Activated CD8-positive, alpha-beta memory T cell treated with anti-CD3 and anti-CD28 coated beads for 36 hours (primary cell): ENCODE measurements around the gene CLIC4. TPM values are rescaled to one million over a fixed set of nuclear protein-coding genes. Genes with fewer than 3 reads are reported as not detected.

Experiments
- CTCF ChIA-PET: fragments of 350-600 bp; sonication (Branson Sonifier 250); formaldehyde crosslinking; loops from one replicate; lab custom pipeline; 2021; ENCODE audit warnings: antibody characterized with exemption; lab: Charles Lee
- POLR2A ChIA-PET: fragments of 350-600 bp; sonication (Branson Sonifier 250); formaldehyde crosslinking; loops from one replicate; lab custom pipeline; 2021; ENCODE audit warnings: antibody characterized with exemption; lab: Charles Lee
- total RNA-seq, 2 experiments: library from RNA; stranded (reverse); gene quantifications; one replicate each; pipeline ENCODE4 v1.2.3, GENCODE V29; 2021

The CLIC4 gene
- total RNA-seq, 2 experiments from 2014 or later, result 20.7 to 21.0 TPM

DNA sequence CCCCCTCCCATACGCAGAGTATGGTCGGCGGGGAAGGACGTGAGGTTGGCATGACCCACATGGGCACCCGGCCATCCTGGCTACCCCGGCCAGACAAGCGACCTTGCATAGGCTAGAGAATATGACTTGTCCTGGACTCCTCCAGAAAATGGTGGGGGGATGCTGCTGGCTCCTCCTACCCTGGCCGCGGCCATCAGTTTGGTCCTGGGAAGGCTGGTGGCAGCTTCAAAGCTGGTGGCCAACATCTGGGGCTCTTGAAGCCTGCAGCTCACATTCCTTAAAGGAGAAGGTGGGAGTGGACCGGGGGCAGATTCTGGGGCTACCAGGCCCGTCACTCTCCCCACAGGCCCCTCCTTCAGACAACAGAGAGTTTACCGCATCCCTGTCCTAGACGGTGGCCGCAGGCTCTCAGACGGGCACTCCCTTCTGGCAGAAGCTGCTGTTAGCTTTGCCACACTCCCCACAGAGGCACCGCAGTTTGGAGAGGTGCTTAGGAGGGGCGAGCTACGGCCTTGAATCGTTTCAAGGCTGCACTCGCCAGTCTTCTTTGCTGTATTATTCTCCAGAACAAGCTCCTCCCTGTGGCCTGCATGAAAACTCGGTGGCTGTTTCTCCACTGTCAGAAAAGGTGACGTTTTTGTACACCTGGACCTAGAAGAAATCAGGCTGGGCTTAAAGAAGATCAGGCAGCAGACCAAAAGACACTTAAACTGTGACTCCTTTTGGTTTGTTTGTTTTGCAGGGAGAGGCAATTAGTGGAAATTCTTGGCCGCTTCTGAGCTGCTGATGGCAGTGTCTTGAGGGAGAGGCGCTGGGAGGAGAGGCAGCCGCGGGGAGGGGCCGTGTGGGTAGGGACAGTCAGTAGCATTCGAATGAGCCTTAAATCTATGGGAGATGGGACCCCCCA lies 116.8 kb downstream of the CLIC4 start:
- CTCF ChIA-PET, result no interaction called here

DNA sequence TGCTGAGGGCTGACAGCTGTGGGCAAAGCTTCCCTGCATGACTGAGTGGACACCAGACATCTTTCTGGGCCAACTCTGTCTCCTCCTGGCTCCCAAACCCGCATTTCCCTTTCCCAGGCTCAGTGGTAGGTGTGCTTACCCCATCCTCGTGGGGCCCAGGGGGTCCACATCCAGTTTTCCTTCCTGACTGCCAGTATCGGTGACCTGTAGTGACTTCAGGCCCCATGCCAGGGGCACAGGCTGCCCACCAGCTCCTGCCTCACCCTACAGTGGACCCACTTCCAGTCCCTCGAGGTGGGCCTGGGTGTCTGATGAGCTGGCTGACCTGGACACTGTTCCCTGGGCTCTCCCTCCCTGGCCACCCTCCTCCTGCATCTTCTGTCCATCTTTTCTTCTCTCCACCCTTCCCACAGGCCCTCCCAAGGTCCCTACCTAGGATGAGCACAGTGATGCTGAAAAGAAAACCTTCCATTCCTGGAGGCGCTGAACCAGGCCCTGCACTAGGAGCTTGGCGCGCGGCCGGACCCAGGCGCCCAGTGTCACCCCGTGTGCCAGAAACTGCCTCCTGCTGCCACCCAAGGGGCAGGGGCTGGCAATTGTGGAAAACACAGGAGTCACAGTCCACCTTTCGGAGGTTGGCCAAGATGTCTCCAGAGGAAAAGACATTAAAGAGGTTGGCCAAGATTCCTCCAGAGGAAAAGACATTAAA lies 117.7 kb downstream of the CLIC4 start:
- ChIA-PET POLR2A (no interaction called here), CTCF (interaction anchor here (0.6 kb wide), 1 partner anchor 59 kb away, joined by 3 read pairs; no protein-coding TSS in a partner anchor)

More for the DNA sequence above, 116.8 kb downstream of the CLIC4 start:
- POLR2A ChIA-PET, result no interaction called here

DNA sequence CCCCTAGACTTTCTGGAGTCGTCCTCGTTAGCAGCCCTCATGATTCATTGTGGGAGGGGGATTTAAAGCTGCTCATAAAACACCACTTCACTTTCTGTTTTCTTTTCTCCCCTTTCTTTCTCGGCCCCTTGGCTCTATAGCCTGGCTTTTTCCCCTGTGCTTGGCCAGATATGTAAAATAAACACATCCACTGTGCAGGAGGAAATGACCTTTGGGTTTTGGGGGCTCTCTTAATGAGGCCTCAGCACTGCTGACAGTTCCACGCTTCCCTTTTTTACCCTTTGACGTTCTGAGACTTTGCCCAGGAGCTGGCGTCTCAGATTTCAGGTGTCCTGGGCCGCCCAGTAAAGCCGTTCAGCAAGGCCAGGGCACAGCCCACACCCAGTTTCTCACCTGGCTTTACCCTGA lies 119.1 kb downstream of the CLIC4 start:
- ChIA-PET CTCF (no interaction called here), POLR2A (no interaction called here)

DNA sequence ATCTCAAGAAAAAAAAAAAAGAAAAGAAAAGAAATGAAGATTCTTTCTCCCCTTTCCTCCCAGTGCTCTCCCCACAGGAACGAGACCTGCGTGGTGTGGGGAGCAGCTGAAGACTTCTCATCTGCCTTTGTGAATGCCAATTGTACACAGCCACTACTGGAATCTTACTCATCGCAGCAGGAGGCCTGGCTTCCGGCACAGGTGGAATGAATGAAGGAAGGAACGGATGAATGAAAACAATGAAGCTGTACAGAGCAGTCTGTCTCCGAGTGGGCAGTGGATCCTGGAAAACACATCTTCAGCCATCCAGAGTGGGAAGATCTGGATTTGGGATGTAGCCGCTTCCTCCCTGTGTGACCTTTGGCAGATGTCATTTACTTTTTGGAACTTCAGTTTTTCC lies 119.9 kb downstream of the CLIC4 start:
- ChIA-PET CTCF (no interaction called here), POLR2A (no interaction called here)

DNA sequence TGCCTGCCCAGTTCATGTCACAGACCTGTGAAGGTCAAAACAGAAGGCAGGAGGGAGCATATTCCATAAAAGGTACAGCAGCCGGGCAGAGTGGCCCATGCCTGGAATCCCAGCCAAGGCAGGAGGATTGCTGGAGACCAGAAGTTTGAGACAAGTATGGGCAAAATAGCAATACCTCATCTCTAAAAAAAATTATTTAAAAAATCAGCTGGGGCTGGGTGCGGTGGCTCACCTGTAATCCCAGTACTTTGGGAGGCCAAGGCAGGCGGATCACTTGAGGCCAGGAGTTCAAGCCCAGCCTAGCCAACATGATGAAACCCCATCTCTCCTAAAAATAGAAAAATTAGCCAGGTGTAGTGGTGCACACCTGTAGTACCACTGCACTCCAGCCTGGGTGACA lies 120.3 kb downstream of the CLIC4 start:
- POLR2A ChIA-PET, result no interaction called here
- CTCF ChIA-PET, result no interaction called here

DNA sequence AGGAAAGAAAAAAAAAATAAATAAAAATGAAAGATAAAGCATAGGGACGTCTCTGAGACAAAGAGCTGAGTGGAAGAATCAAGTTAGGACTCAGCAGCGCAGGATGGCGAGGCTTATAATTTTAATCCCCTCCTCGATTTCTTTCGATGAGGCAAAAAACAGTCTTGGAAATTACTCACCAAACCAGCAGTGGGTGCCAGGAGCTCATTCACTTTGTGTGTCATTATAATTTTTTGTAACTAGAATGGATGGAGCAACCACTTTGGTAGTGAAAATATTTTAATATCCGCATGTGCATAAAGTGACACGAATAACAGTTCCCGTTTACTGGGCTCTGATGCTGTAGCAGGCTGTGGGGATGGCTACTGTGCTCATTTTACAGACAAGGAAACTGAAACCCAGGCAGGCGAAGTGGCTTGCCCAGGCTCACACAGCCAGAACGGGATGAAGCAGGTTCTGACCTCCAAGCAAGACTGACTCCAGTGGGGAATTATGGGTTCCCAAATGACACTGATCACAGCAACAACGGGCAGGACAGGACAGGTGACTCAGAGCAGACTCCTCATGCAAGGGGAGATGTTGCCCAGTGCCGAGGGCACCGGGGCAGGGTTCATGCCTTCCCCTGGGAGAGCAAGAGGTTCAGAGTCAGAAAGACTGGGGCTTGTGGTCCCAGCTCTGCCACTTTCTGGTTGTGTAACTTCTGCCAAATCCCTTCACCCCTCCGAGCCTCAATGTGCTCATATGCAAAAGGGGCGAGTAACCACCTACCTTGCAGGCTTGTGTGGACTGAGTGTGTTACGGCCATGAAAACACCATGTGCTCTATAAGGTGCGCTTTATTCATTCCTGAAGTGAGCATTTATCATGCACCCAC lies 121.2 kb downstream of the CLIC4 start:
- POLR2A ChIA-PET, result no interaction called here
- CTCF ChIA-PET, result no interaction called here

DNA sequence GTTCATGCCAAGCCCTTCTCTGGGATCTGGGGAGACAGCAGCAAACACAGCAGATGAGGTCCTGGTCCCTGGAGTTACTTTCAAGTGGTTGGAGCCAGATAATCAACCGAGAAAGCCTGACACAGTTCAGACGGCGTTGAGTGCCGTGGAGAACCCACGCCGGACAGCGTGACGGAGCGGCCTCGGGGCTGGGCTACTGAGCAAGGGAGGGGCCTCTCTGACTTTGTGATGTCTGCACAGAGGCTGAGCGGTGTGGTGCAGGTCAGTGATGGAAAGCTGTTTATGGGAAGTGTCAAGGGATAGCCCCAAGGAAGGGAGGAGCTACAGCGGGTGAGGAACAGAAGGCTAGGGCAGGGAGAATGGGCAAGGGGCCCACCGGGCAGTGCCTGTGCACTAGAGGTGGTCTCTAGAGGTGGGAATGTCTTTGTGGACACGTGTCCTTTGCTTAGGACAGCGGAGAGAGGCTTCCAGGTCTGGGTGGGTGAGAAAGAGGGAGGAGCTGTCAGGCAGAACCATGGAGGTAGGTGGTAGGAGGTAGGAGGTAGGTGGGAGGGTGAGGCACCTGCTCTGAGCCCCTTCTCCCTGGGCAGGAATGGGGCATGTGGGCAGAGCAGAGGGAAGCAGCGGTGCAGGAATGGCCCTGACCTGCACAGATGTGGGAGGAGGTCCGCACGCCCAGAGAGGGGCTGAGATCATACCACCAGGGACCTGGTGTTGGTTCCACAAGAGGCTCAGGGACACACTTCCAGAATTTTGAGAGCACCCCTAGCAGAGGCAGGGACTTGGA lies 122.0 kb downstream of the CLIC4 start:
- ChIA-PET CTCF (interaction anchor here (1.4 kb wide), 1 partner anchor 10 kb away, joined by 3 read pairs; no protein-coding TSS in a partner anchor), POLR2A (no interaction called here)

DNA sequence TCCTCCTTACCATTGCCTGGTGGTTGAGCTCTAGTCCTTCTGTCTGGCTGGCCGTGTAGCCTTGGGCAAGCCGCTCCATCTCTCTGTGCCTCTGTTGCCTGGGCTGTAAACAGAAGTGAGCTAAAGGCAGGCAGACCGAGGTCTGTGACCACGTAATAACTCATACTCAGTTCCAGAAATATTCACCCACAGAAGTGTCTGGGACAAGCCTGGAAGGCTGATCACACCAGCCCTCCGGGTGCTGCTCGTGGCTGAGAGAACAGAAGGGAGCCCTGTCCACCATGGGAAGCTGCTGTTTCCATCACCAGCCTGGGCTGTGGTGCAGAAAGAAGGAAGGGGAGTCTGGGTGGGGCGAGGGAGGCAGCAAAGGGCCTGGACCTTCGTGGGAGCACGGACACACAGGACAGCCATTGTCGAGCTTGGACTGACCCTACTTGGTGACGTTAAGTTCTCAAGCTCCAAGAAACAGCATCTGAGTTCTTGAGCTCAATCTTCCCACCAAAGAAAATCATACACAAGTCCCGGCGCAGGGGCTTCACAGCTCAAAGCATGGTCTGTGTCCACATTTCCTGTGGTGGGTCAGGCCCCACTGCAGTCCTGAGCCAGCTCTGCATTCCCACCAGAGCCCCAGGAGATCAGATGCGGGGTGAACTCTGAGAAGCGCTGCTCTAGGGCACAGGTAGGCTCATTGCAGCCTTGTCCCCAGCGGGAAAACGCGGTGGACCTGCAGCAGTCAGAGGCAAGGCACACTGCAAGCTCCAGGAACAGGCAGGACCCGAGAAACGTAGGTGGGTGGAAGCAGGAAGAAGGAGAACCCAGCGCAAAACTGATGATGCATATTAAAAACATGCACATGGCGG lies 123.0 kb downstream of the CLIC4 start:
- CTCF ChIA-PET, result interaction anchor here (1.4 kb wide), 1 partner anchor 11 kb away, joined by 3 read pairs; no protein-coding TSS in a partner anchor
- POLR2A ChIA-PET, result interaction anchor here (0.6 kb wide), 1 partner anchor 1093 kb away, joined by 3 read pairs; no protein-coding TSS in a partner anchor

DNA sequence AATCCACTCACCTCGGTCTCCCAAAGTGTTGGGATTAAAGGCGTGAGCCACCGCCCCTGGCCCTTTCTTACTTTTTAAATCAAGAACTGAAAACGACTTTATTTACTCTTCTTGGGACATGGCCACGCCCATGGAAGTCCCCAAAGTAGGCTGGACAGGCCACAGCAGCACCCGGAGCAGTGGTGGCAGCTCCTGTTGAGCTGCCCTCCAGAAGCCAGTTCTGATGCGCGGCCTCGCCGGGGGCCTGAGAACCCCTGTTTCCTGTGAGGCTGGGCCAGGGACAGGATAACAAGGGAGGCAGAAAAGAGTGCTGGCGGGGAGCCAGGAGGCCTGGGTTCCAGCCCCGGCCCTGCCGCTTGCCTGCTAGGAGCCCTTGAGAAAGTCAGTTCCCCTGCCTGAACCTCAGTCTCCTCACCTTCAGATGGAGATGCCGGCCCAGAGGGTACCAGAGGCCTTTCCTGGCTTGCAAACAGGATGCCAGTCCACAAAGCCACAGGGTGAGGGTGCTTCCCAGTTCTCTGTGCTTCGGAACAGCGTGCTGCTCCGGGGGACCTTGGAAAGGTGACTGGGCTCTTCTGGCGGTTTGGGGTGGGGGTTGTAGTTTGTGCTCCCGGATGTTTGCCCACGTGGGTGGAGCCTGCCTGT lies 125.4 kb downstream of the CLIC4 start:
- CTCF ChIA-PET, result no interaction called here
- POLR2A ChIA-PET, result no interaction called here

DNA sequence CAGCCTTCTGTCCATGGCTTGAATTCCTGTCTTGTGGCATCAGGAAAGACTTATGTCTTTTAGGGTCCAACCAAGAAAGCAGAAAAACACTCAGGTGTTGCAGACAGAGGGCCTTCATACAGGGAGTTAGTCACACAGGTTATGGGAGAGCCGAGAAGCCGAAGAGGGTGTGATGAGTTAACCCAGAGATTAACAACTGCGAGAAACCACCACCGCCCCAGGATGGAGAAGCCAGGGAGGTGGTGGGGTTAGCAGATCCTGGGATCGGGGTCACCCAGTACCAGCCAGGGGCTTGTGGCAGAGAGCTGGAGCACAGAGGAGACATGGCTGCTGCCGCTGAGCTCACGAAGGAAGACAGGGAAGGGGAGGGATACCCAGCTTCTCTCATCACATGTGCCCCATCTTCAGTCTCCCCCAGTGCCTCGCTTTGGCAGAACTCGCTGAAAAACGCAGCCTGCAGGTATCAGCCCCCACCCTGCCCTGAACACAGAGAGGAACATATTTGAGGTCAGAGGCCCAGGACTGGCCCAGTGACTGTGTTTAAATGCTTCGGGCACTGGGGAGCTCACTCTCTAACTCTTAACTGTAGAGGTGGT lies 126.2 kb downstream of the CLIC4 start:
- ChIA-PET POLR2A (no interaction called here), CTCF (no interaction called here)

DNA sequence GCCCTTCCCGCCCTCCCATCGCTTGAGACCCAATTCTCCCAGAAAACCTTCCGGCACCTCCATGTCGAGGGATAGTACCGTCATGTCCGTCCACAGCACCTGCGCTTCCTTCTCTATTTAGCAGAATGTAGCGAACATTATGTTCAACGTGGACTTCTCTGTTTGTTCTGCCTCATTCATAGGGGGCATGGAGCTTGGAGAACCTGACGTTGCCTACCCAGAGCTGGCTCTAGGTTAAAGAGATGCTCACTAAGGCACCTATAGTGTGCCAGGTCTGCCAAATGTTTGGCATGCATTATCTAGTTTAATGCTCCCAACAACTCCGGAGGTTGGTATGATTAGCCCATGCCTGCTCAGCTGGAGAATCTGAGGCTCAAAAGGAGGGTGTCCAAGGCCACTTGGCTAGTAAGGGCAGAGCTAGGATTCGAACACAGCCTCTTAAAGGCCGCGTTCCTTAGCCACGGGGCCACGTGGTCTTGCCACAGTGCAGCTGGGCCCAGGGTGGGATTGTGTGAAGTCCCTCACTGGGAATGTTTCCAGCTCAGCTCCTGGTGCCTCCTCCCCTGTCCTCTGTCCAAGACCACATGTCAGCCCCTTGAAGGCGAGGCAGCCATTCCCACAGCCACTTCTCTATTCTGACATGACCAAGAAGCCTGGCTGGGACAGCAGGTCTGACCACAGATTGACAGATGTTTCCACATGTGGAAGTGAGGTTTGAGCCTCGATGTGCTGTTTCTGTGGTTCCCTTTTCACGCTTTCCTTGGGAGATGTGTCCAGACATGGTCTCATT lies 127.0 kb downstream of the CLIC4 start:
- ChIA-PET POLR2A (no interaction called here), CTCF (interaction anchor here (0.6 kb wide), 1 partner anchor 85 kb away, joined by 3 read pairs; no protein-coding TSS in a partner anchor)

DNA sequence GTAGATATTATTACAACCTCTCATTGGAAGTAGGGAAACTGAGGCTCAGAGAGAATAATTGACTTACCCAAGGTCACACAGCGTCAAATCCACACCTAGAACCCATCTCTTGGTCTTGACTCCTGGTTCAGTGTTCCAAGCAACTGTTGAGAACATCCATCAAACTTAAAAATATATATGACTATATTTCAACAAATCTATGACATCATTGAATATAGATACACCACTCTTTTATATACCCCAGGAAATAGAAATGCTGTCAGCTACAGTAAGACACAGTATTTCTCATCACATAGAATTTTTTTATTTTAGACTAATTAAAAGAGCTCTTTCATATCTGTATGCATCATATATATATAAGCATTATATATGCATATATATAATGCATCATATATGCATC lies 127.9 kb downstream of the CLIC4 start:
- ChIA-PET POLR2A (interaction anchor here (0.6 kb wide), 1 partner anchor 222 kb away, joined by 3 read pairs; no protein-coding TSS in a partner anchor), CTCF (no interaction called here)

DNA sequence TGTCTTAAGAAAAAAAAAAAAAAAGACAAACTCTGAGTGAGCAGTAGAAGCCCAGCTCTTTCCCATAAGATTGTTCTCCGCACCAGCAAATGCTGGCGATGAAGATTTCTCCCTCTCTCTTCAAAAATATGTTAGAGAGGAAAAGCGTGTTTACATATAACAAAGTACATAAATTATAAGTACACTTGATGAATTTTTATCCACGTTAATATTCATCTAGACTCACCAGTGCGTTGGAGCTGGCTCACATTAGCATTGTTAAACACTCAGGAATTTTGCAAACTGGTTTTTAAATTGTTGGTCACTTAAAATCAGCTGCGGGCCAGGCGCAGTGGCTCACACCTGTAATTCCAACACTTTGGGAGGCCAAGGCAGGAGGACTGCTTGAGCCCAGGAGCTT lies 128.8 kb downstream of the CLIC4 start:
- POLR2A ChIA-PET, result no interaction called here
- CTCF ChIA-PET, result interaction anchor here (1.8 kb wide), 1 partner anchor 26 kb away, joined by 7 read pairs; no protein-coding TSS in a partner anchor

DNA sequence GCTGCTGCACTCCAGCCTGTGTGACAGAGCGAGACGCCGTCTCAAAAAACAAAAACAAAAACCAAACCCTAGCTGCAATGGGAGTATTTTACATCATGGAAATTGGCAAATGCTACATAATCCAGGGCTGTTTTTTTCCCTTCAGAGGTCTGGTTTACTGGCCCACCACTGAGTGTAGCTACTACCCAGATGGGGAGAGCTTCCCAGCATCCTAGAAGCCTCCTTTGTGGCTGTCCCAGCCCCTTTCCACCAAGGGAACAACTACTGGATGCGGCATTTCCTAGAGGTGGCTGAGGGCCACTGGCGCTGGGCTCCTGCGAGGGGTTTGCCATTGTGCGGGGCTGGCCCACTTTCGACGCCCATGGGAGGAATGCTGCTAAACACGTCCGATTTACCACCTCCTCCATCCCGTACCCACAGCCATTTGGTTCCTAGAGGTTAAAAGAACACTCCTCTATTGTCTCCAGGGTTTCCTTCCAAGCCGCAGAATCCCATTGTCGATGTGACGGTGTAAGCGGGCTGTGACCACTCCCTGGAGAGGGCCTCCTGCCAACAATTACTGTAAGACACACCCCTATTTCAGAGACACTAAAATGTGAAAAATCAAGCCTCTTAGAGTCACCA lies 129.5 kb downstream of the CLIC4 start:
- ChIA-PET CTCF (interaction anchor here (1.8 kb wide), 1 partner anchor 27 kb away, joined by 7 read pairs; no protein-coding TSS in a partner anchor), POLR2A (no interaction called here)

DNA sequence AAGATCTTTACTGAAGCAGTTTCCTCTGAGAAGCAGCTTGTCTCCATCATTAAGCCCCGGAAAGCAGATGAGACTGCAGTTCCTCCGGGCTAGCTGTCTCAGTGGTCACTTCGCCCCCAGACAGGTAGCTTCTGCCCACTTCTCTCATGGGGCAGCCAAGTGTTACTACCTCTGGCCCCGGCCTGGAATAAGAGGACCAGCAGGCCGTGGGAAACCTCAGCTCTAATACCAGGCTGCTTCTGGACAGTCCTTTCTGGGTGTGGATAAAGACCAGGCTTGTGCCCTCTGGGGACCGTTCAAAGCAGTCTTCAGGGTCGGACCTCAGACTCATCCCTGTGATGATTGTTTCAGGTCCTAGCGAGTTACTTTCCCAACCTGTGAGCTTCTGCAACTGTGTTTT lies 130.0 kb downstream of the CLIC4 start:
- CTCF ChIA-PET, result interaction anchor here (1.8 kb wide), 1 partner anchor 27 kb away, joined by 7 read pairs; no protein-coding TSS in a partner anchor
- POLR2A ChIA-PET, result no interaction called here
